GM10248 (cell line): ENCODE results near the gene LDLRAD2.

Experiments used
- CTCF ChIA-PET: fragments of 300-600 bp; sonication (Branson Sonifier 250); formaldehyde crosslinking; extraction: SDS; loops from one replicate; lab custom pipeline; 2021; ENCODE audit warnings: antibody characterized with exemption; lab: Yijun Ruan, JAX
- POLR2A ChIA-PET: fragments of 350-650 bp; sonication (Branson Sonifier 250); formaldehyde crosslinking; extraction: SDS; loops from one replicate; lab custom pipeline; 2020; ENCODE audit warnings: antibody characterized with exemption; lab: Yijun Ruan, JAX
- DNase-seq: peaks from one replicate; pipeline ENCODE4 v3.0.0; 2012; ENCODE audit errors: extremely low spot score
- TF ChIP-seq, protein P1 (sequence below): IDR thresholded peaks from 2 replicates; pipeline ENCODE4 v1.5.1; 2012; ENCODE audit warnings: mild to moderate bottlenecking, low read depth; ENCODE audit errors: extremely low read depth, missing control alignments, control extremely low read depth

LDLRAD2 gene

GRCh38 chr1:21828506-21829210 is 16.6 kb downstream of the LDLRAD2 start:
- CTCF ChIA-PET, result no interaction called here
- TF ChIP-seq, protein P1, sequence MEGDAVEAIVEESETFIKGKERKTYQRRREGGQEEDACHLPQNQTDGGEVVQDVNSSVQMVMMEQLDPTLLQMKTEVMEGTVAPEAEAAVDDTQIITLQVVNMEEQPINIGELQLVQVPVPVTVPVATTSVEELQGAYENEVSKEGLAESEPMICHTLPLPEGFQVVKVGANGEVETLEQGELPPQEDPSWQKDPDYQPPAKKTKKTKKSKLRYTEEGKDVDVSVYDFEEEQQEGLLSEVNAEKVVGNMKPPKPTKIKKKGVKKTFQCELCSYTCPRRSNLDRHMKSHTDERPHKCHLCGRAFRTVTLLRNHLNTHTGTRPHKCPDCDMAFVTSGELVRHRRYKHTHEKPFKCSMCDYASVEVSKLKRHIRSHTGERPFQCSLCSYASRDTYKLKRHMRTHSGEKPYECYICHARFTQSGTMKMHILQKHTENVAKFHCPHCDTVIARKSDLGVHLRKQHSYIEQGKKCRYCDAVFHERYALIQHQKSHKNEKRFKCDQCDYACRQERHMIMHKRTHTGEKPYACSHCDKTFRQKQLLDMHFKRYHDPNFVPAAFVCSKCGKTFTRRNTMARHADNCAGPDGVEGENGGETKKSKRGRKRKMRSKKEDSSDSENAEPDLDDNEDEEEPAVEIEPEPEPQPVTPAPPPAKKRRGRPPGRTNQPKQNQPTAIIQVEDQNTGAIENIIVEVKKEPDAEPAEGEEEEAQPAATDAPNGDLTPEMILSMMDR, result no peak

GRCh38 chr1:21829294-21829693 is 17.2 kb downstream of the LDLRAD2 start:
- POLR2A ChIA-PET, result no interaction called here
- CTCF ChIA-PET, result no interaction called here
- DNase-seq, result no peak
- TF ChIP-seq, protein P1, result no peak

More at GRCh38 chr1:21828506-21829210, 16.6 kb downstream of the LDLRAD2 start:
- POLR2A ChIA-PET, result no interaction called here
- DNase-seq, result no peak

GRCh38 chr1:21830792-21831453 is 18.9 kb downstream of the LDLRAD2 start:
- TF ChIP-seq, protein P1, result no peak
- DNase-seq, result no peak
- POLR2A ChIA-PET, result no interaction called here
- CTCF ChIA-PET, result no interaction called here

- ChIA-PET POLR2A (no interaction called here), CTCF (no interaction called here)
- TF ChIP-seq, protein P1, result no peak
- DNase-seq, result no peak
Observed at GRCh38 chr1:21831454-21831970, 19.4 kb downstream of the LDLRAD2 start.

- TF ChIP-seq, protein P1, result no peak
- POLR2A ChIA-PET, result no interaction called here
- CTCF ChIA-PET, result no interaction called here
- DNase-seq, result no peak
Observed at GRCh38 chr1:21833392-21833976, 21.4 kb downstream of the LDLRAD2 start.

GRCh38 chr1:21834094-21834493 is 22.0 kb downstream of the LDLRAD2 start:
- POLR2A ChIA-PET, result no interaction called here
- no peak for DNase-seq

More at GRCh38 chr1:21834094-21834493, 22.0 kb downstream of the LDLRAD2 start:
- CTCF ChIA-PET, result no interaction called here
- TF ChIP-seq, protein P1, result no peak
